K562 (cell line): ENCODE results near the gene ST6GAL1. TPM values are rescaled to one million over a fixed set of nuclear protein-coding genes. Genes with fewer than 3 reads are reported as not detected.
A peak's percentile ranks its signal among the peaks of the same experiment; 100 is the strongest.

Experiments used
- COPS2 ChIP-seq: fragments of 450-650 bp; conservative IDR thresholded peaks from 2 replicates; pipeline ENCODE4 v1.6.1; 2016; ENCODE audit warnings: mild to moderate bottlenecking, moderate library complexity
- DMBX1 ChIP-seq: fragments of 250-450 bp; sonication (Bioruptor Pico); IDR thresholded peaks from 2 replicates; pipeline ENCODE4 v1.8.0; 2022; ENCODE audit warnings: inconsistent platforms, mild to moderate bottlenecking, moderate library complexity, borderline replicate concordance
- IRF2 ChIP-seq: sonication (generic); formaldehyde crosslinking; IDR thresholded peaks from 2 replicates; pipeline ENCODE4 v1.8.1; 2022; ENCODE audit warnings: mild to moderate bottlenecking, missing genetic modification reagents
- KAT2B ChIP-seq: IDR thresholded peaks from one replicate; pipeline ENCODE4 v1.6.1; 2012; ENCODE audit warnings: low read depth, mild to moderate bottlenecking, control low read depth, inconsistent platforms, low read length, moderate library complexity
- KDM5B ChIP-seq: fragments of 200-600 bp; sonication (generic); IDR thresholded peaks from 2 replicates; pipeline ENCODE4 v1.6.1; 2012; ENCODE audit warnings: low read depth, mild to moderate bottlenecking, moderate library complexity, low read length, control low read depth, inconsistent platforms; ENCODE audit not compliant: insufficient replicate concordance
- KLF10 ChIP-seq: fragments of 250-450 bp; sonication (Bioruptor Pico); IDR thresholded peaks from 2 replicates; pipeline ENCODE4 v1.6.1; 2021; ENCODE audit warnings: matching md5 sums
- MTA3 ChIP-seq: fragments of 450-650 bp; formaldehyde crosslinking; IDR thresholded peaks from 2 replicates; pipeline ENCODE4 v1.6.1; 2017; ENCODE audit warnings: mild to moderate bottlenecking, borderline replicate concordance
- SIX5 ChIP-seq, 2 experiments: IDR thresholded peaks; 2 replicates each; pipeline ENCODE4 v1.6.1; 2011; ENCODE audit warnings: low read length in 2 of 2, borderline replicate concordance in 1 of 2, low read depth in 1 of 2, mild to moderate bottlenecking in 1 of 2, moderate library complexity in 1 of 2; ENCODE audit not compliant: insufficient read depth in 1 of 2
- THAP12 ChIP-seq: fragments of 250-450 bp; sonication (Bioruptor Pico); IDR thresholded peaks from 2 replicates; pipeline ENCODE4 v1.9.0; 2021; ENCODE audit warnings: mild to moderate bottlenecking, inconsistent platforms
- ZNF232 ChIP-seq: sonication (generic); formaldehyde crosslinking; IDR thresholded peaks from 2 replicates; pipeline ENCODE4 v1.8.0; 2022; ENCODE audit warnings: mild to moderate bottlenecking, missing genetic modification reagents
- ZNF740 ChIP-seq, 3 experiments: fragments of 200-800 bp in 1 of 3; sonication (Bioruptor generic) in 1 of 3; sonication (generic) in 1 of 3; formaldehyde crosslinking in 1 of 3; IDR thresholded peaks; 2 replicates each; pipeline versions ENCODE4 v1.6.1 to v1.8.0; 2016 to 2022; ENCODE audit warnings: mild to moderate bottlenecking in 2 of 3, missing compliant biosample characterization in 2 of 3, missing genetic modification characterization in 2 of 3, missing genetic modification reagents in 1 of 3
- polyA plus RNA-seq, 8 experiments: library from polyadenylated mRNA; depleted of rRNA in 4 of 8; stranded (reverse) in 5 of 8; unstranded in 3 of 8; fragments of >200 nt; fragmentation: Nextera tagmentation in 2 of 8; fragmentation: Illumina TruSeq in 1 of 8; extraction: Ambion mirVana in 2 of 8; extraction: Trizol in 1 of 8; gene quantifications; 2 replicates each; pipeline versions ENCODE4 v1.2.1 to v1.2.3, GENCODE V29; 2011 to 2014; ENCODE audit warnings: inconsistent platforms in 1 of 8, missing spikeins in 1 of 8
- total RNA-seq, 7 experiments: library from RNA; depleted of rRNA in 6 of 7; stranded (reverse); fragments of >200 nt in 6 of 7; fragmentation: Illumina TruSeq in 2 of 7; extraction: Trizol in 2 of 7; gene quantifications; 2 replicates each; pipeline versions ENCODE4 v1.2.1 to v1.2.3, GENCODE V29; 2011 to 2021; ENCODE audit warnings: low replicate concordance in 1 of 7
- TF ChIP-seq, protein P1 (sequence below): fragments of 450-650 bp; IDR thresholded peaks from 2 replicates; pipeline ENCODE4 v1.6.1; 2016; ENCODE audit warnings: mild to moderate bottlenecking, moderate library complexity

The ST6GAL1 gene
- total and polyA plus RNA-seq, 9 of the 15 experiments (the other 6 are each of a cell fraction or from before 2014, with no cell fraction given), result 31.9 to 145 (median 71.0) TPM

GRCh38 chr3:186901135-186901734 is 29.1 kb upstream of the ST6GAL1 start (continued):
- no peak for TF ChIP-seq SIX5 (IDR thresholded peaks at IDR 0.05; ENCODE audit: borderline replicate concordance in 1 of 2, insufficient read depth in 1 of 2, low read depth in 1 of 2, low read length in 2 of 2)
- TF ChIP-seq KAT2B, result no peak
- TF ChIP-seq IRF2, result no peak
- TF ChIP-seq COPS2, result no peak
- TF ChIP-seq ZNF740 (CRISPR knock-in tag; IDR thresholded peaks at IDR 0.05), result no peak
- TF ChIP-seq ZNF740 (tag; IDR thresholded peaks at IDR 0.05), result no peak
- TF ChIP-seq KDM5B, result no peak
- TF ChIP-seq, protein P1, sequence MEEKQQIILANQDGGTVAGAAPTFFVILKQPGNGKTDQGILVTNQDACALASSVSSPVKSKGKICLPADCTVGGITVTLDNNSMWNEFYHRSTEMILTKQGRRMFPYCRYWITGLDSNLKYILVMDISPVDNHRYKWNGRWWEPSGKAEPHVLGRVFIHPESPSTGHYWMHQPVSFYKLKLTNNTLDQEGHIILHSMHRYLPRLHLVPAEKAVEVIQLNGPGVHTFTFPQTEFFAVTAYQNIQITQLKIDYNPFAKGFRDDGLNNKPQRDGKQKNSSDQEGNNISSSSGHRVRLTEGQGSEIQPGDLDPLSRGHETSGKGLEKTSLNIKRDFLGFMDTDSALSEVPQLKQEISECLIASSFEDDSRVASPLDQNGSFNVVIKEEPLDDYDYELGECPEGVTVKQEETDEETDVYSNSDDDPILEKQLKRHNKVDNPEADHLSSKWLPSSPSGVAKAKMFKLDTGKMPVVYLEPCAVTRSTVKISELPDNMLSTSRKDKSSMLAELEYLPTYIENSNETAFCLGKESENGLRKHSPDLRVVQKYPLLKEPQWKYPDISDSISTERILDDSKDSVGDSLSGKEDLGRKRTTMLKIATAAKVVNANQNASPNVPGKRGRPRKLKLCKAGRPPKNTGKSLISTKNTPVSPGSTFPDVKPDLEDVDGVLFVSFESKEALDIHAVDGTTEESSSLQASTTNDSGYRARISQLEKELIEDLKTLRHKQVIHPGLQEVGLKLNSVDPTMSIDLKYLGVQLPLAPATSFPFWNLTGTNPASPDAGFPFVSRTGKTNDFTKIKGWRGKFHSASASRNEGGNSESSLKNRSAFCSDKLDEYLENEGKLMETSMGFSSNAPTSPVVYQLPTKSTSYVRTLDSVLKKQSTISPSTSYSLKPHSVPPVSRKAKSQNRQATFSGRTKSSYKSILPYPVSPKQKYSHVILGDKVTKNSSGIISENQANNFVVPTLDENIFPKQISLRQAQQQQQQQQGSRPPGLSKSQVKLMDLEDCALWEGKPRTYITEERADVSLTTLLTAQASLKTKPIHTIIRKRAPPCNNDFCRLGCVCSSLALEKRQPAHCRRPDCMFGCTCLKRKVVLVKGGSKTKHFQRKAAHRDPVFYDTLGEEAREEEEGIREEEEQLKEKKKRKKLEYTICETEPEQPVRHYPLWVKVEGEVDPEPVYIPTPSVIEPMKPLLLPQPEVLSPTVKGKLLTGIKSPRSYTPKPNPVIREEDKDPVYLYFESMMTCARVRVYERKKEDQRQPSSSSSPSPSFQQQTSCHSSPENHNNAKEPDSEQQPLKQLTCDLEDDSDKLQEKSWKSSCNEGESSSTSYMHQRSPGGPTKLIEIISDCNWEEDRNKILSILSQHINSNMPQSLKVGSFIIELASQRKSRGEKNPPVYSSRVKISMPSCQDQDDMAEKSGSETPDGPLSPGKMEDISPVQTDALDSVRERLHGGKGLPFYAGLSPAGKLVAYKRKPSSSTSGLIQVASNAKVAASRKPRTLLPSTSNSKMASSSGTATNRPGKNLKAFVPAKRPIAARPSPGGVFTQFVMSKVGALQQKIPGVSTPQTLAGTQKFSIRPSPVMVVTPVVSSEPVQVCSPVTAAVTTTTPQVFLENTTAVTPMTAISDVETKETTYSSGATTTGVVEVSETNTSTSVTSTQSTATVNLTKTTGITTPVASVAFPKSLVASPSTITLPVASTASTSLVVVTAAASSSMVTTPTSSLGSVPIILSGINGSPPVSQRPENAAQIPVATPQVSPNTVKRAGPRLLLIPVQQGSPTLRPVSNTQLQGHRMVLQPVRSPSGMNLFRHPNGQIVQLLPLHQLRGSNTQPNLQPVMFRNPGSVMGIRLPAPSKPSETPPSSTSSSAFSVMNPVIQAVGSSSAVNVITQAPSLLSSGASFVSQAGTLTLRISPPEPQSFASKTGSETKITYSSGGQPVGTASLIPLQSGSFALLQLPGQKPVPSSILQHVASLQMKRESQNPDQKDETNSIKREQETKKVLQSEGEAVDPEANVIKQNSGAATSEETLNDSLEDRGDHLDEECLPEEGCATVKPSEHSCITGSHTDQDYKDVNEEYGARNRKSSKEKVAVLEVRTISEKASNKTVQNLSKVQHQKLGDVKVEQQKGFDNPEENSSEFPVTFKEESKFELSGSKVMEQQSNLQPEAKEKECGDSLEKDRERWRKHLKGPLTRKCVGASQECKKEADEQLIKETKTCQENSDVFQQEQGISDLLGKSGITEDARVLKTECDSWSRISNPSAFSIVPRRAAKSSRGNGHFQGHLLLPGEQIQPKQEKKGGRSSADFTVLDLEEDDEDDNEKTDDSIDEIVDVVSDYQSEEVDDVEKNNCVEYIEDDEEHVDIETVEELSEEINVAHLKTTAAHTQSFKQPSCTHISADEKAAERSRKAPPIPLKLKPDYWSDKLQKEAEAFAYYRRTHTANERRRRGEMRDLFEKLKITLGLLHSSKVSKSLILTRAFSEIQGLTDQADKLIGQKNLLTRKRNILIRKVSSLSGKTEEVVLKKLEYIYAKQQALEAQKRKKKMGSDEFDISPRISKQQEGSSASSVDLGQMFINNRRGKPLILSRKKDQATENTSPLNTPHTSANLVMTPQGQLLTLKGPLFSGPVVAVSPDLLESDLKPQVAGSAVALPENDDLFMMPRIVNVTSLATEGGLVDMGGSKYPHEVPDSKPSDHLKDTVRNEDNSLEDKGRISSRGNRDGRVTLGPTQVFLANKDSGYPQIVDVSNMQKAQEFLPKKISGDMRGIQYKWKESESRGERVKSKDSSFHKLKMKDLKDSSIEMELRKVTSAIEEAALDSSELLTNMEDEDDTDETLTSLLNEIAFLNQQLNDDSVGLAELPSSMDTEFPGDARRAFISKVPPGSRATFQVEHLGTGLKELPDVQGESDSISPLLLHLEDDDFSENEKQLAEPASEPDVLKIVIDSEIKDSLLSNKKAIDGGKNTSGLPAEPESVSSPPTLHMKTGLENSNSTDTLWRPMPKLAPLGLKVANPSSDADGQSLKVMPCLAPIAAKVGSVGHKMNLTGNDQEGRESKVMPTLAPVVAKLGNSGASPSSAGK, result peak; percentile 69
- no peak for TF ChIP-seq ZNF232
- no peak for TF ChIP-seq KLF10 (CRISPR knock-in tag)
- no peak for TF ChIP-seq THAP12 (CRISPR knock-in tag)
- peak; percentile 89; the same call in 1 of the 2 replicates for TF ChIP-seq DMBX1 (CRISPR knock-in tag)
- peak; percentile 44; the same call in 1 of the 2 replicates for TF ChIP-seq MTA3
